NT2/D1 (cell line): ENCODE measurements around the gene PTER.

Experiments
- SUZ12 ChIP-seq: IDR thresholded peaks from 2 replicates; pipeline ENCODE4 v1.6.1; 2011; ENCODE audit not compliant: insufficient read length, insufficient read depth; ENCODE audit errors: extremely low read depth
- YY1 ChIP-seq: IDR thresholded peaks from 2 replicates; pipeline ENCODE4 v1.6.1; 2011; ENCODE audit not compliant: insufficient read length, insufficient read depth
- ZNF274 ChIP-seq: IDR thresholded peaks from 2 replicates; pipeline ENCODE4 v1.6.1; 2011; ENCODE audit warnings: mild to moderate bottlenecking, low read depth, low read length

- TF ChIP-seq SUZ12, result no peak
- no peak for TF ChIP-seq YY1
- TF ChIP-seq ZNF274, result no peak
These were observed 57.2 kb downstream of the PTER start for GRCh38 chr10:16493884-16494536.
